Measurements from ENCODE around the gene ZSCAN30.

The ZSCAN30 gene

DNA sequence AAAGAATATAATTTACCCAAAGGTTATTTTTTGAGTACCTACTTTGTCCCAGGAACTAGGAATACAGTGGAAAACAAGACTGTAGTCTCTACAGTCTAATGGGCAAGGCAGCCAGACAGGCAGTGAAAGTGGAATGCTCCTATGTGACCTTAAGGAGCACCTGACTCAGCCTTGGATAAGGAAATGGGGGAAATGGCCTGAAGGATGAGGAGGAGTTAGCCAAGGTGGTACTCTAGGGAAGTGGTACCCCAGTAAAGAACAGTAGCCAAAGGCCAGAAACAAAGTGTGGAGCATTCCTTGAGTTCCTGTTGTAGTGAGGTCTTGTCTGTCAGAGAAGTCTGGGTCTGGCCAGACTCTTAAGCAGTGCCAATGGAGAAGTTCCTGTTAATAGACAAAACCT, 43.2 kb downstream of the ZSCAN30 start:
- TF ChIP-seq, protein P1, sequence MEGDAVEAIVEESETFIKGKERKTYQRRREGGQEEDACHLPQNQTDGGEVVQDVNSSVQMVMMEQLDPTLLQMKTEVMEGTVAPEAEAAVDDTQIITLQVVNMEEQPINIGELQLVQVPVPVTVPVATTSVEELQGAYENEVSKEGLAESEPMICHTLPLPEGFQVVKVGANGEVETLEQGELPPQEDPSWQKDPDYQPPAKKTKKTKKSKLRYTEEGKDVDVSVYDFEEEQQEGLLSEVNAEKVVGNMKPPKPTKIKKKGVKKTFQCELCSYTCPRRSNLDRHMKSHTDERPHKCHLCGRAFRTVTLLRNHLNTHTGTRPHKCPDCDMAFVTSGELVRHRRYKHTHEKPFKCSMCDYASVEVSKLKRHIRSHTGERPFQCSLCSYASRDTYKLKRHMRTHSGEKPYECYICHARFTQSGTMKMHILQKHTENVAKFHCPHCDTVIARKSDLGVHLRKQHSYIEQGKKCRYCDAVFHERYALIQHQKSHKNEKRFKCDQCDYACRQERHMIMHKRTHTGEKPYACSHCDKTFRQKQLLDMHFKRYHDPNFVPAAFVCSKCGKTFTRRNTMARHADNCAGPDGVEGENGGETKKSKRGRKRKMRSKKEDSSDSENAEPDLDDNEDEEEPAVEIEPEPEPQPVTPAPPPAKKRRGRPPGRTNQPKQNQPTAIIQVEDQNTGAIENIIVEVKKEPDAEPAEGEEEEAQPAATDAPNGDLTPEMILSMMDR (IDR thresholded peaks at IDR 0.05; ENCODE audit: low read depth, low read length): no peak
- no peak overlapping the region for H3K4me3 ChIP-seq (ENCODE audit: low read depth, low read length)

DNA sequence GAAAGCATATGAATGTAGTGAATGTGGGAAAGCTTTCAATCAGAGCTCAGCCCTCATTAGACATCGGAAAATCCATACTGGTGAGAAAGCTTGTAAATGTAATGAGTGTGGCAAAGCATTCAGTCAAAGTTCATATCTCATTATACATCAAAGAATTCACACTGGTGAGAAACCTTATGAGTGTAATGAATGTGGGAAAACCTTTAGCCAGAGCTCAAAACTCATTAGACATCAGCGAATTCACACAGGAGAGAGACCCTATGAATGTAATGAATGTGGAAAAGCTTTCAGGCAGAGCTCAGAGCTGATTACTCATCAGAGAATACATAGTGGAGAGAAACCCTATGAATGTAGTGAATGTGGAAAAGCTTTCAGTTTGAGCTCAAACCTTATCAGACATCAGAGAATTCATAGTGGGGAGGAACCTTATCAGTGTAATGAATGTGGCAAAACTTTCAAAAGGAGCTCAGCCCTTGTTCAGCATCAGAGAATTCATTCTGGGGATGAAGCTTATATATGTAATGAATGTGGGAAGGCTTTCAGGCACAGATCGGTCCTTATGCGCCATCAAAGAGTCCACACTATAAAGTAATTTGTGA, 44.2 kb downstream of the ZSCAN30 start:
- H3K4me3 ChIP-seq (ENCODE audit: low read depth, low read length): no peak overlapping the region
- TF ChIP-seq, protein P1 (IDR thresholded peaks at IDR 0.05; ENCODE audit: low read depth, low read length): no peak

DNA sequence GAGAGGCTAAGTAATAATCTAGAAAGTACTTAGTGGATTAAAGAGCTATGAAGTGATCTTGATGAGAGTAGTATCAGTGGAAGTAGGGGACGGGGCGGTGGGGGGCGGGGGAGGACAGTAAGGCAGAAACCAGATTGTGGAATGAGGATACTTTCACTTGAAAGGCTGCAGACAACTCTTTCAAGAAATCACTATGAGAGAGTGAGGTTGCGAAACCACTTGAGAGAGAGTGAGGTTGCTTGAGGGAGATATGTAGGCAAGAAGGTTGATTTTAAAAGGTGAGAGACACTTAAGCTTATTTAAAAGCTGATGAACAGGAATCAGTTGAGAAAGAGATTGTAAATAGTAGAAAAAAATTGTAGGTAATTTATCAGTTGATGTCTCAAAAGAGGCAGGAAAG, 45.4 kb downstream of the ZSCAN30 start:
- TF ChIP-seq, protein P1 (IDR thresholded peaks at IDR 0.05; ENCODE audit: low read depth, low read length): no peak
- H3K4me3 ChIP-seq (ENCODE audit: low read depth, low read length): no peak overlapping the region

DNA sequence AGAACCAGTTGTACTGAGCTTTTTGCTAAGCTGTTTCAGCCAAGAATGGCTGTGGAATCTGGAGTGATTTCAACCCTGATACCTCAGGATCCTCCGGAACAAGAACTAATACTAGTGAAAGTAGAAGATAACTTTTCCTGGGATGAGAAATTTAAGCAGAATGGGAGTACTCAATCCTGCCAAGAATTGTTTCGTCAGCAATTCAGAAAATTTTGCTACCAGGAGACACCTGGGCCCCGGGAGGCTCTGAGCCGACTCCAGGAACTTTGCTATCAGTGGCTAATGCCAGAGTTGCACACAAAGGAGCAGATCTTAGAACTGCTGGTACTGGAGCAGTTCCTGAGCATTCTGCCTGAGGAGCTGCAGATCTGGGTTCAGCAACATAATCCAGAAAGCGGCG, 47.6 kb downstream of the ZSCAN30 start:
- H3K4me3 ChIP-seq (ENCODE audit: low read depth, low read length): no peak overlapping the region
- TF ChIP-seq, protein P1 (IDR thresholded peaks at IDR 0.05; ENCODE audit: low read depth, low read length): no peak

DNA sequence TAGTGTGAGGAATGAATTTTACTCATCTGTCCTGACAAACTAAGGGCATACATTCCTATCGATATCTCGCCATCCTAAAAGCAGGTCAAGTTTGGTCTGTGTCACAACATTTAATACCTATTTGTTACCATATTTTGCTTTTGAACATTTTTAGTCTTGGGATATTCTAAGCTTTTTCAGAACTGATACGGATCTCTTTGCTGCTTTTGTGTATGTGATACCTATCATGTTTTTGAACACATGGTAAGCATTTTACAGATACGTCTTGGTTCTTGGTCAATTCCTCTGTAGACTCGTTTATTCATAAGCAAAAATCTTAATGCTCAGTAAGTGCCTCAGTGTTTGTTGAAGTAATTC, 48.6 kb downstream of the ZSCAN30 start:
- peak overlapping the region; percentile 75 for H3K4me3 ChIP-seq (ENCODE audit: low read depth, low read length)
- TF ChIP-seq, protein P1 (IDR thresholded peaks at IDR 0.05; ENCODE audit: low read depth, low read length): no peak

DNA sequence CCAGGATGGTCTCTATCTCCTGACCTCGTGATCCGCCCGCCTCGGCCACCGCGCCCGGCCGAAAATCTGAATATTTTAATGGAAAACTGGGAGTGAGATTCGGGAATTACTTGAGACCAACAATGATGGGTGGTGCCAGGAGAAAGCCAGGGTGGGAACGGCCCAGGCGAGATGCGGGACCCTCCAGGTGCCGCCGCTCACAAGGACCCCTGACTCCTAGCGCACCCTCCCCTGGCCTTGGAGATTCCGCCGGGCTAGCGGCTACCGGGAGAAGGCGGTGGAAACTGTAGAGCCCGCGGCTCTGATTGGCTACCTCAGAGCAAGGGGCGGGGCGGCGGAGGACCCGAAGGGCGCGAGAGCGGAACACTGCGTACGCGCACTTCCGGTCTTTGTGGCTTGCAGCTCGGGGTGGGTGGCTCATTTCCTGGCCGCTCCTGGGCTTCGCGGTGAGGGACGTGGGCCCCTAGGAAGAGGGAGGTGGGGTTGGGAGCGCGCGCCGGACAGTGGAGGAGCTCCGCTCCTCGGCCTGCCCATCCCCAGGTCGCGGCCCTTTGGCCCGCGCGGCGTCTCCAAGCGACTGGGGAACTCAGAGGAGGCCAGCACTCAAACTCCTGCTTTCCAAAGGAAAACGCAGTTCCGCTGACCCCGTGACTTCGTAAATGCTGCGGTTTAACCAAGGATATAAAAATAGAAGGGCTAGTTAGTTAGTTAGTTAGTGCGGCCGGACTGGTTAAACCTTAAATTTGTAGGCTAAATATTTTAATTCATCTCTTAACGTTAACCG, 49.2 kb downstream of the ZSCAN30 start, which contains the start of gene ZNF397:
Gene ZNF397, plus strand, starts transcription at position 371 of the 784 bp plus-strand sequence. CDS start 1,437 bp downstream, outside the sequence.
- H3K4me3 ChIP-seq (ENCODE audit: low read depth, low read length): peak within 1 kb of the TSS; percentile 75
- TF ChIP-seq, protein P1 (IDR thresholded peaks at IDR 0.05; ENCODE audit: low read depth, low read length): no peak

DNA sequence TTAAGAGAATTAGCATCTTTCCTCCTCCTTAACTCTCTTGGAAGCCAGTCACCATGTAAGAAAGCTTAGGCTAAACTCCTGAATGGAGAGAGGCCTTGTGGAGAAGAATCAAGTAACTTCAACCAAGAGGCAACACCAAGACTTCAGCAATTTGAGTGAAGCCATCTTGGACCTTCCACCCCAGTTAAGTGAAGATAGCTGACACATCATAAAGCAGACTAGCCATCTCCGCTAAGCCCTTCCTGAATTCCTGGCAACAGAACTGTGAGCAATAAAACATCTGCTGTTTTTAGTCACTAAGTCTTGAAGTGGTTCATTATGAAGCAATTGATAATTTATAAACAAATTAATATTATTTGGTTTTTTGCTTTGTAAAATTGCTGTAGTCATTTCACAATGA, 50.7 kb downstream of the ZSCAN30 start:
- H3K4me3 ChIP-seq (ENCODE audit: low read depth, low read length): no peak overlapping the region
- TF ChIP-seq, protein P1 (IDR thresholded peaks at IDR 0.05; ENCODE audit: low read depth, low read length): no peak
